Endothelial cell of umbilical vein (primary cell): ENCODE data around the gene C5orf47. TPM values are rescaled to one million over a fixed set of nuclear protein-coding genes. Genes with fewer than 3 reads are reported as not detected.

Experiments used
- BruUV-seq: library from RNA; stranded (reverse); fragments of 400-500 nt; replicated peaks from 2 replicates; lab custom pipeline; 2021; lab: Mats Ljungman, UMichigan
- CTCF ChIA-PET: fragments of 300-600, 350-600 bp; sonication (Branson Sonifier 250); formaldehyde crosslinking; loops from one replicate; lab custom pipeline; 2021; ENCODE audit warnings: antibody characterized with exemption, inconsistent platforms; lab: Charles Lee
- POLR2A ChIA-PET: fragments of 300-600, 350-600 bp; sonication (Branson Sonifier 250); formaldehyde crosslinking; loops from one replicate; lab custom pipeline; 2021; ENCODE audit warnings: antibody characterized with exemption, inconsistent platforms; lab: Charles Lee
- DNase-seq: peaks from one replicate; pipeline ENCODE4 v3.0.0-alpha.2; 2011; ENCODE audit warnings: low read depth, low spot score
- FAIRE-seq: peaks from 2 replicates; lab custom pipeline; 2011; peaks lifted over from hg19 to GRCh38; lab: Jason Lieb, UNC
- H2AFZ ChIP-seq: 2 replicates; pipeline ENCODE4 v1.6.0; 2012; ENCODE audit warnings: low read depth, low read length, control low read depth, inconsistent platforms
- H3K27ac ChIP-seq: 2 replicates; pipeline ENCODE4 v1.5.1; 2011; ENCODE audit warnings: low read depth, mild to moderate bottlenecking, control low read depth, low read length, moderate library complexity; ENCODE audit not compliant: insufficient read depth
- H3K27me3 ChIP-seq, 2 experiments: 2 replicates each; pipeline versions ENCODE4 v1.6.0 to v1.6.1; 2011; ENCODE audit warnings: low read length in 2 of 2, mixed read lengths in 1 of 2; ENCODE audit not compliant: control insufficient read depth in 2 of 2, insufficient read depth in 2 of 2
- H3K36me3 ChIP-seq, 2 experiments: 2 replicates in 1 of 2; 3 replicates in 1 of 2; pipeline ENCODE4 v1.5.1; 2011; ENCODE audit warnings: low read length in 2 of 2, mild to moderate bottlenecking in 1 of 2, moderate library complexity in 1 of 2; ENCODE audit not compliant: control insufficient read depth in 2 of 2, insufficient read depth in 2 of 2; ENCODE audit errors: extremely low read depth in 1 of 2
- H3K4me1 ChIP-seq: 3 replicates; pipeline ENCODE4 v1.5.1; 2011; ENCODE audit warnings: mild to moderate bottlenecking, low read length; ENCODE audit not compliant: control insufficient read depth, insufficient read depth; ENCODE audit errors: extremely low read depth
- H3K4me2 ChIP-seq: 2 replicates; pipeline ENCODE4 v1.6.1; 2011; ENCODE audit warnings: low read length, control low read depth, mixed read lengths; ENCODE audit not compliant: insufficient read depth
- H3K4me3 ChIP-seq, 3 experiments: fragments of 200-600 bp in 1 of 3; sonication (generic), shearing (Covaris generic) in 1 of 3; replicated peaks in 1 of 3; 2 replicates each; pipeline ENCODE4 v1.5.1; 2011 to 2016; ENCODE audit warnings: control low read depth in 3 of 3, low read length in 3 of 3, mild to moderate bottlenecking in 2 of 3, inconsistent platforms in 1 of 3, low read depth in 1 of 3, moderate library complexity in 1 of 3; ENCODE audit not compliant: insufficient read depth in 1 of 3
- H3K79me2 ChIP-seq: 2 replicates; pipeline ENCODE4 v1.6.0; 2012; ENCODE audit warnings: low read length, inconsistent platforms; ENCODE audit not compliant: control insufficient read depth, insufficient read depth
- H3K9ac ChIP-seq: replicated peaks from 2 replicates; pipeline ENCODE3; 2011; ENCODE audit warnings: low read length, control low read depth; ENCODE audit not compliant: insufficient read depth; ENCODE audit errors: extremely low read depth
- H3K9me1 ChIP-seq: replicated peaks from 3 replicates; pipeline ENCODE4 v1.6.0; 2011; ENCODE audit warnings: mild to moderate bottlenecking, low read length; ENCODE audit not compliant: control insufficient read depth, insufficient read depth; ENCODE audit errors: extremely low read depth
- H3K9me3 ChIP-seq: replicated peaks from 2 replicates; pipeline ENCODE4 v1.5.1; 2012; ENCODE audit warnings: low read length, inconsistent platforms; ENCODE audit not compliant: control insufficient read depth, insufficient read depth
- H4K20me1 ChIP-seq: replicated peaks from 2 replicates; pipeline ENCODE3; 2011; ENCODE audit warnings: mild to moderate bottlenecking, low read length; ENCODE audit not compliant: control insufficient read depth, insufficient read depth; ENCODE audit errors: extremely low read depth
- EZH2 ChIP-seq: IDR thresholded peaks from 2 replicates; pipeline ENCODE4 v1.6.1; 2012; ENCODE audit warnings: borderline replicate concordance, low read depth, mild to moderate bottlenecking, moderate library complexity, low read length, inconsistent platforms; ENCODE audit not compliant: severe bottlenecking
- FOS ChIP-seq: IDR thresholded peaks from 2 replicates; pipeline ENCODE4 v1.6.1; 2011; ENCODE audit warnings: mild to moderate bottlenecking, low read length, moderate library complexity, borderline replicate concordance; ENCODE audit not compliant: insufficient read depth
- GATA2 ChIP-seq: IDR thresholded peaks from 2 replicates; pipeline ENCODE4 v1.7.0; 2011; ENCODE audit warnings: low read depth, mild to moderate bottlenecking, moderate library complexity, mixed read lengths, low read length; ENCODE audit not compliant: insufficient read length, insufficient read depth
- JUN ChIP-seq: IDR thresholded peaks from 2 replicates; pipeline ENCODE4 v1.6.1; 2011; ENCODE audit warnings: borderline replicate concordance, low read depth; ENCODE audit not compliant: insufficient read length, insufficient read depth
- MAX ChIP-seq: IDR thresholded peaks from 2 replicates; pipeline ENCODE4 v1.6.1; 2011; ENCODE audit not compliant: insufficient read depth, insufficient read length
- MYC ChIP-seq: IDR thresholded peaks from one replicate; pipeline ENCODE4 v1.6.1; 2011; ENCODE audit warnings: mild to moderate bottlenecking, low read depth, low read length
- POLR2A ChIP-seq: IDR thresholded peaks from 2 replicates; pipeline ENCODE4 v1.6.1; 2012; ENCODE audit warnings: low read depth, mild to moderate bottlenecking, control low read depth, low read length
- POLR2AphosphoS5 ChIP-seq: IDR thresholded peaks from 2 replicates; pipeline ENCODE4 v1.6.1; 2012; ENCODE audit warnings: low read depth, mild to moderate bottlenecking, control low read depth, low read length, moderate library complexity; ENCODE audit not compliant: insufficient read depth
- dilution Hi-C: fragments of 300-500 bp; cut with MboI; formaldehyde crosslinking; loops from one replicate; pipeline ENCODE4 v1.15.0; 2019; ENCODE audit warnings: low sequenced_read_pairs; ENCODE audit not compliant: extremely low pct_ligation_motif_present
- intact Hi-C: fragments of 100-400 bp; cut with micrococcal nuclease; formaldehyde crosslinking; loops from one replicate; pipeline ENCODE4 v1.10.0; 2022
- polyA plus RNA-seq, 4 experiments: library from polyadenylated mRNA; depleted of rRNA in 3 of 4; stranded (reverse) in 3 of 4; unstranded in 1 of 4; fragments of >200 nt; gene quantifications; 2 replicates each; pipeline versions ENCODE4 v1.2.1 to v1.2.3, GENCODE V29; 2011 to 2012; ENCODE audit warnings: missing spikeins in 1 of 4
- total RNA-seq: library from RNA; stranded (reverse); gene quantifications from 2 replicates; pipeline ENCODE4 v1.2.3, GENCODE V29; 2021
- TF ChIP-seq, protein P1 (sequence below), 2 donors: IDR thresholded peaks; 1 replicate in 1 of 2; 2 replicates in 1 of 2; pipeline ENCODE4 v1.5.1; 2011; ENCODE audit warnings: low read length in 2 of 2, mild to moderate bottlenecking in 2 of 2, moderate library complexity in 2 of 2, control low read depth in 1 of 2, inconsistent platforms in 1 of 2, low read depth in 1 of 2; ENCODE audit not compliant: insufficient read depth in 1 of 2; ENCODE audit errors: extremely low read depth in 1 of 2

The C5orf47 gene
- total and polyA plus RNA-seq, 2 donors (not counting 3 experiments of a cell fraction or from before 2014, with no cell fraction given): not detected

GRCh38 chr5:173967241-173967640 lies 21.7 kb upstream of the C5orf47 start:
- H3K27me3 ChIP-seq: no peaks in the 10 kb centered on the region
- no peak overlapping the region for H3K4me3 ChIP-seq
- H3K4me2 ChIP-seq: no peak overlapping the region
- intact Hi-C loops: no loop called here
- no TSS peak for BruUV-seq
- dilution Hi-C loops: no loop called here
- no peaks in the 10 kb centered on the region for H4K20me1 ChIP-seq
- no peaks in the 10 kb centered on the region for H3K36me3 ChIP-seq
- TF ChIP-seq POLR2A (no peak), MYC (no peak), EZH2 (no peak), FOS (no peak), GATA2 (no peak), JUN (no peak), MAX (no peak), POLR2AphosphoS5 (no peak)
- TF ChIP-seq, protein P1, sequence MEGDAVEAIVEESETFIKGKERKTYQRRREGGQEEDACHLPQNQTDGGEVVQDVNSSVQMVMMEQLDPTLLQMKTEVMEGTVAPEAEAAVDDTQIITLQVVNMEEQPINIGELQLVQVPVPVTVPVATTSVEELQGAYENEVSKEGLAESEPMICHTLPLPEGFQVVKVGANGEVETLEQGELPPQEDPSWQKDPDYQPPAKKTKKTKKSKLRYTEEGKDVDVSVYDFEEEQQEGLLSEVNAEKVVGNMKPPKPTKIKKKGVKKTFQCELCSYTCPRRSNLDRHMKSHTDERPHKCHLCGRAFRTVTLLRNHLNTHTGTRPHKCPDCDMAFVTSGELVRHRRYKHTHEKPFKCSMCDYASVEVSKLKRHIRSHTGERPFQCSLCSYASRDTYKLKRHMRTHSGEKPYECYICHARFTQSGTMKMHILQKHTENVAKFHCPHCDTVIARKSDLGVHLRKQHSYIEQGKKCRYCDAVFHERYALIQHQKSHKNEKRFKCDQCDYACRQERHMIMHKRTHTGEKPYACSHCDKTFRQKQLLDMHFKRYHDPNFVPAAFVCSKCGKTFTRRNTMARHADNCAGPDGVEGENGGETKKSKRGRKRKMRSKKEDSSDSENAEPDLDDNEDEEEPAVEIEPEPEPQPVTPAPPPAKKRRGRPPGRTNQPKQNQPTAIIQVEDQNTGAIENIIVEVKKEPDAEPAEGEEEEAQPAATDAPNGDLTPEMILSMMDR (IDR thresholded peaks at IDR 0.05; ENCODE audit: extremely low read depth in 1 of 2, insufficient read depth in 1 of 2, low read depth in 1 of 2, low read length in 2 of 2): no peak
- H3K9me3 ChIP-seq: no peaks in the 10 kb centered on the region
- no peaks in the 10 kb centered on the region for H3K9me1 ChIP-seq
- no peaks in the 10 kb centered on the region for H3K79me2 ChIP-seq
- FAIRE-seq (no peak), DNase-seq (no peak)
- H2AFZ ChIP-seq: no peak overlapping the region
- no peaks in the 10 kb centered on the region for H3K4me1 ChIP-seq
- no peak overlapping the region for H3K27ac ChIP-seq
- ChIA-PET CTCF (interaction anchor here (1.2 to 1.8 kb wide), 4 partner anchors 24 to 351 kb away, joined by 3 to 4 read pairs (median 3); no protein-coding TSS in a partner anchor), POLR2A (no interaction called here)
- H3K9ac ChIP-seq: no peak overlapping the region
